Liver (tissue), 3 donors: Measurements from ENCODE around the gene SGPP2.

Experiments used
- ATF3 ChIP-seq: IDR thresholded peaks from 2 replicates; pipeline ENCODE4 v1.6.1; 2016; ENCODE audit warnings: antibody characterized with exemption
- GABPA ChIP-seq, 2 donors: IDR thresholded peaks in 1 of 2; conservative IDR thresholded peaks in 1 of 2; 2 replicates each; pipeline ENCODE4 v1.6.1; 2016; ENCODE audit warnings: antibody characterized with exemption in 2 of 2, mild to moderate bottlenecking in 1 of 2, moderate library complexity in 1 of 2
- RXRA ChIP-seq, 2 donors: IDR thresholded peaks; 2 replicates each; pipeline ENCODE4 v1.6.1; 2017 to 2018; ENCODE audit warnings: antibody characterized with exemption in 2 of 2, mild to moderate bottlenecking in 1 of 2
- TF ChIP-seq, protein P1 (sequence below): fragments of 150-350 bp; IDR thresholded peaks from 2 replicates; pipeline ENCODE4 v1.5.1; 2017; ENCODE audit warnings: improper control_type of control experiment, low read depth, low read length; ENCODE audit not compliant: missing input control
- donor health status: healthy.
- donor health status: healthy.

DNA sequence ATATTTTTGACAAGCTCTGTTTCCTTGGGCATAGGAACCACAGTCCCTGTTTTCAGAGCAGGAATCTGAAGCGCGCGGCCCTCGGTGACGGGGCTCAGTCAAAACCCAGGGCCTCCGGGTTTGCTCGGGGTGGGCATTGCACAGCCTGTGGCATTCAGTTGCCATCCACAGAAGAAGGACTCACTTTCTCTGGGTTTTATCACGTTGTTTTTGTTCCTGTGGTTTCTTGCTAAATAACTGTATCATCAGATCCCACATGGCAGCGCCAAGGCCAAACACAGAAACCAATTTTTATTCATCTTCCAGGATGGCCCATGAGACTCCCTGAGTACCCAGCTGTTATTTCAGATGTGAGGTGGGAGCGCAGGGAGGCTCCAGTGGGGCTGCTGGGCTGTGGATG is 35.6 kb downstream of the SGPP2 start:
- TF ChIP-seq, protein P1, sequence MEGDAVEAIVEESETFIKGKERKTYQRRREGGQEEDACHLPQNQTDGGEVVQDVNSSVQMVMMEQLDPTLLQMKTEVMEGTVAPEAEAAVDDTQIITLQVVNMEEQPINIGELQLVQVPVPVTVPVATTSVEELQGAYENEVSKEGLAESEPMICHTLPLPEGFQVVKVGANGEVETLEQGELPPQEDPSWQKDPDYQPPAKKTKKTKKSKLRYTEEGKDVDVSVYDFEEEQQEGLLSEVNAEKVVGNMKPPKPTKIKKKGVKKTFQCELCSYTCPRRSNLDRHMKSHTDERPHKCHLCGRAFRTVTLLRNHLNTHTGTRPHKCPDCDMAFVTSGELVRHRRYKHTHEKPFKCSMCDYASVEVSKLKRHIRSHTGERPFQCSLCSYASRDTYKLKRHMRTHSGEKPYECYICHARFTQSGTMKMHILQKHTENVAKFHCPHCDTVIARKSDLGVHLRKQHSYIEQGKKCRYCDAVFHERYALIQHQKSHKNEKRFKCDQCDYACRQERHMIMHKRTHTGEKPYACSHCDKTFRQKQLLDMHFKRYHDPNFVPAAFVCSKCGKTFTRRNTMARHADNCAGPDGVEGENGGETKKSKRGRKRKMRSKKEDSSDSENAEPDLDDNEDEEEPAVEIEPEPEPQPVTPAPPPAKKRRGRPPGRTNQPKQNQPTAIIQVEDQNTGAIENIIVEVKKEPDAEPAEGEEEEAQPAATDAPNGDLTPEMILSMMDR: no peak
- no peak for TF ChIP-seq ATF3
- TF ChIP-seq RXRA (IDR thresholded peaks at IDR 0.05): no peak
- no peak for TF ChIP-seq GABPA (IDR thresholded peaks at IDR 0.05 in 1 of 2, conservative IDR thresholded peaks at IDR 0.05 in 1 of 2)
